Sigmoid colon (tissue), 4 donors: ENCODE results near the gene SBF2.

Experiments used
- CTCF ChIP-seq, 4 experiments: fragments of 450-650 bp in 3 of 4; fragments of 200-600 bp in 1 of 4; IDR thresholded peaks; one replicate each; pipeline ENCODE4 v1.5.1; 2016 to 2019; ENCODE audit warnings: antibody characterized with exemption in 4 of 4, mild to moderate bottlenecking in 3 of 4, moderate library complexity in 2 of 4
- EP300 ChIP-seq, 4 donors: sonication (generic); formaldehyde crosslinking; IDR thresholded peaks; one replicate each; pipeline ENCODE4 v1.6.1; 2017; ENCODE audit warnings: antibody characterized with exemption in 4 of 4
- POLR2A ChIP-seq, 2 donors: fragments of 450-650 bp; IDR thresholded peaks; one replicate each; pipeline ENCODE4 v1.6.1; 2016; ENCODE audit warnings: antibody characterized with exemption in 2 of 2, mild to moderate bottlenecking in 2 of 2, moderate library complexity in 2 of 2
- POLR2AphosphoS5 ChIP-seq, 4 donors: sonication (generic); formaldehyde crosslinking; IDR thresholded peaks; one replicate each; pipeline ENCODE4 v1.6.1; 2017; ENCODE audit warnings: antibody characterized with exemption in 4 of 4

GRCh38 chr11:9834291-9834690 lies 459.7 kb downstream of the SBF2 start:
- TF ChIP-seq CTCF (IDR thresholded peaks at IDR 0.05) (no peak), POLR2A (IDR thresholded peaks at IDR 0.05) (no peak), EP300 (IDR thresholded peaks at IDR 0.05) (no peak), POLR2AphosphoS5 (IDR thresholded peaks at IDR 0.05) (peak in 1 of 4 donors; percentile 6)
